T-helper 22 cell (primary cell): Measurements from ENCODE around the gene IQSEC3.
"Not testable (repeated sequence)": the region's sequence is repeated elsewhere in the genome, so short reads cannot be mapped to it uniquely, and the experiment has no call there.

Experiments used
- DNase-seq: peaks from one replicate; pipeline ENCODE4 v3.0.0-alpha.2; 2020; ENCODE audit warnings: low read depth

IQSEC3 gene

GRCh38 chr12:52902-53734 is 13.4 kb upstream of the IQSEC3 start:
- DNase-seq, result not testable (repeated sequence)

- DNase-seq, result no peak
These were observed 12.5 kb upstream of the IQSEC3 start for GRCh38 chr12:53735-54730.

GRCh38 chr12:54750-55535 is 11.6 kb upstream of the IQSEC3 start:
- no peak for DNase-seq

GRCh38 chr12:56683-57346 is 9.8 kb upstream of the IQSEC3 start:
- no peak for DNase-seq

- no peak for DNase-seq
These were observed 9.0 kb upstream of the IQSEC3 start for GRCh38 chr12:57539-57938.

- no peak for DNase-seq
These were observed 7.7 kb upstream of the IQSEC3 start for GRCh38 chr12:58832-59231.

GRCh38 chr12:61845-62244 is 4.7 kb upstream of the IQSEC3 start:
- DNase-seq, result not testable (repeated sequence)

- not testable (repeated sequence) for DNase-seq
These were observed 990 bp upstream of the IQSEC3 start for GRCh38 chr12:65491-66063.

GRCh38 chr12:66782-67504 is 376 bp downstream of the IQSEC3 start:
- DNase-seq, result not testable (repeated sequence)

- DNase-seq, result not testable (repeated sequence)
These were observed 3.1 kb downstream of the IQSEC3 start for GRCh38 chr12:69677-70076.

GRCh38 chr12:70541-70940 is 4.0 kb downstream of the IQSEC3 start:
- not testable (repeated sequence) for DNase-seq

- not testable (repeated sequence) for DNase-seq
These were observed 5.5 kb downstream of the IQSEC3 start for GRCh38 chr12:72018-72417.

- not testable (repeated sequence) for DNase-seq
These were observed 8.0 kb downstream of the IQSEC3 start for GRCh38 chr12:74420-75190.

GRCh38 chr12:75541-75940 is 9.0 kb downstream of the IQSEC3 start:
- DNase-seq, result not testable (repeated sequence)

- not testable (repeated sequence) for DNase-seq
These were observed 9.5 kb downstream of the IQSEC3 start for GRCh38 chr12:76102-76501.

- DNase-seq, result not testable (repeated sequence)
These were observed 10.0 kb downstream of the IQSEC3 start for GRCh38 chr12:76551-76950.

GRCh38 chr12:77101-77719 is 10.6 kb downstream of the IQSEC3 start:
- DNase-seq, result not testable (repeated sequence)

- DNase-seq, result not testable (repeated sequence)
These were observed 11.3 kb downstream of the IQSEC3 start for GRCh38 chr12:77769-78383.

- DNase-seq, result no peak
These were observed 12.4 kb downstream of the IQSEC3 start for GRCh38 chr12:78981-79380.
